PC-9 (cell line): ENCODE data around the gene BTNL8.

ENCODE experiments used
- EZH2 ChIP-seq: fragments of 200-600 bp; sonication (generic); IDR thresholded peaks from 2 replicates; pipeline ENCODE4 v1.8.0; 2017; ENCODE audit warnings: antibody characterized with exemption, low read depth
- TF ChIP-seq, protein P1 (sequence below): fragments of 200-600 bp; sonication (generic); conservative IDR thresholded peaks from 2 replicates; pipeline ENCODE4 v1.6.1; 2017; ENCODE audit warnings: mixed run types, antibody characterized with exemption, mild to moderate bottlenecking, moderate library complexity

DNA sequence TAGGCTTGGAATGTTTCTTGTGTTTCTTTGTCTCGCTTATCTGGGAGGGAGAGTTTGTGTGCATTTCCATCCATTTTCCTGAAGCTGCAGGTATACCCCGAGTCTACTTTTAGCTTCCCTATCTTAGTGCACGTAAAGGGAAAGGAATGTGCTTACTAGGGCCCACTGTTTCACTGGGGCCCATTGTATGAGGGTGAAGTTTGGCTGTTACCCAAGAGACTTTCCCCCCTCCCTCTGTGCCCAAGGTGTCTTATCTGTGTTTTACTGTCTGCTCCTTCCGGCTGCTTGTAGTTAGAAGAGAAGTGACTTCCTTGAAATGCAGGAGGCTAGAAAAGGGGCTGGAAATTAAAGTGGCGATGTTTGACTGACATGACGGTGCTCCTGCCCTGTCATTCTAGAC is 77.6 kb downstream of the BTNL8 start:
- TF ChIP-seq, protein P1, sequence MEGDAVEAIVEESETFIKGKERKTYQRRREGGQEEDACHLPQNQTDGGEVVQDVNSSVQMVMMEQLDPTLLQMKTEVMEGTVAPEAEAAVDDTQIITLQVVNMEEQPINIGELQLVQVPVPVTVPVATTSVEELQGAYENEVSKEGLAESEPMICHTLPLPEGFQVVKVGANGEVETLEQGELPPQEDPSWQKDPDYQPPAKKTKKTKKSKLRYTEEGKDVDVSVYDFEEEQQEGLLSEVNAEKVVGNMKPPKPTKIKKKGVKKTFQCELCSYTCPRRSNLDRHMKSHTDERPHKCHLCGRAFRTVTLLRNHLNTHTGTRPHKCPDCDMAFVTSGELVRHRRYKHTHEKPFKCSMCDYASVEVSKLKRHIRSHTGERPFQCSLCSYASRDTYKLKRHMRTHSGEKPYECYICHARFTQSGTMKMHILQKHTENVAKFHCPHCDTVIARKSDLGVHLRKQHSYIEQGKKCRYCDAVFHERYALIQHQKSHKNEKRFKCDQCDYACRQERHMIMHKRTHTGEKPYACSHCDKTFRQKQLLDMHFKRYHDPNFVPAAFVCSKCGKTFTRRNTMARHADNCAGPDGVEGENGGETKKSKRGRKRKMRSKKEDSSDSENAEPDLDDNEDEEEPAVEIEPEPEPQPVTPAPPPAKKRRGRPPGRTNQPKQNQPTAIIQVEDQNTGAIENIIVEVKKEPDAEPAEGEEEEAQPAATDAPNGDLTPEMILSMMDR: no peak
- no peak for TF ChIP-seq EZH2
